Measurements from ENCODE around the gene AURKB.

AURKB gene

DNA sequence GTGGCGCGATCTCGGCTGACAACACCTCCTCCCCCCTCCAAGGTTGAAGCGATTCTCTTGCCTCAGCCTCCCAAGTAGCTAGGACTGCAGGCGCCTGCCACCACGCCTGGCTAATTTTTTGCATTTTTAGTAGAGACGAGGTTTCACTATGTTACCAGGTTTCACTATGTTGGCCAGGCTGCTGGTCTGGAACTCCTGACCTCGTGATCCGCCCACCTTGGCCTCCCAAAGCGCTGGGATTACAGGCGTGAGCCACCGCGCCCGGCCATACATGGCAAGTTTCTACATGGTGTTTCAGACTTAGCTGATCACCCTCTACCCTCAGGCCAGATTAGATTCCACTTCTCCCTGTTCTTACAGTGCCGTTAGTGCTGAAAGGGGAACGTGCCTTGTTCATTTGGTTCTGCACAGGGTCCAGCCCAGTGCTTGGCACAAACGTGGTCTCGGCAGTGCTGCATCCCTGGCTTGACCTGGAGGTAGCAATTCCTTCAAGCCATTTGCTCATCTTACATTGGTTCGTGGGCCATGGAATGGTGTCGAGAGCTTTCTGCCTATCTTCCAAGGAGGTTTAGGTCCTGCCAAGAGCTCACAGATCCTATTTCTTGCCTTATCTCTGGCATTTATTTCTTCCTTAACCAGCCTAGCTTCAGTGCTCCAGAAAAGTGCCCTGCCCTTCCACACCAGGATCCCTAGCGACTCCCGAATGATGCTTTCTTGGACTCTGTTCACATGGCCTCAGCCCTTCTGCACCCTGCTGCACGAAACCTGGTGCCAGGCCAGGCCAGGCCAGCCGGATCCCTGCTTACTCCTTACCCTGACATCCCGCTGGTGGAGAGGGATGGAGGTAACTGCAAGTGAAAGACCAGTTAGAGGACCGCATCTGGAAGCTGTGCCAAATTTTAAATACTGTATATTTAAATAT lies 14.8 kb upstream of the AURKB start:
- TF ChIP-seq, protein P1, sequence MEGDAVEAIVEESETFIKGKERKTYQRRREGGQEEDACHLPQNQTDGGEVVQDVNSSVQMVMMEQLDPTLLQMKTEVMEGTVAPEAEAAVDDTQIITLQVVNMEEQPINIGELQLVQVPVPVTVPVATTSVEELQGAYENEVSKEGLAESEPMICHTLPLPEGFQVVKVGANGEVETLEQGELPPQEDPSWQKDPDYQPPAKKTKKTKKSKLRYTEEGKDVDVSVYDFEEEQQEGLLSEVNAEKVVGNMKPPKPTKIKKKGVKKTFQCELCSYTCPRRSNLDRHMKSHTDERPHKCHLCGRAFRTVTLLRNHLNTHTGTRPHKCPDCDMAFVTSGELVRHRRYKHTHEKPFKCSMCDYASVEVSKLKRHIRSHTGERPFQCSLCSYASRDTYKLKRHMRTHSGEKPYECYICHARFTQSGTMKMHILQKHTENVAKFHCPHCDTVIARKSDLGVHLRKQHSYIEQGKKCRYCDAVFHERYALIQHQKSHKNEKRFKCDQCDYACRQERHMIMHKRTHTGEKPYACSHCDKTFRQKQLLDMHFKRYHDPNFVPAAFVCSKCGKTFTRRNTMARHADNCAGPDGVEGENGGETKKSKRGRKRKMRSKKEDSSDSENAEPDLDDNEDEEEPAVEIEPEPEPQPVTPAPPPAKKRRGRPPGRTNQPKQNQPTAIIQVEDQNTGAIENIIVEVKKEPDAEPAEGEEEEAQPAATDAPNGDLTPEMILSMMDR (IDR thresholded peaks at IDR 0.05; ENCODE audit: control insufficient read depth, extremely low read depth, insufficient read depth), result no peak
- no peak for DNase-seq (ENCODE audit: low read depth)
- H3K4me3 ChIP-seq (ENCODE audit: low read depth, low read length), result no peak overlapping the region

DNA sequence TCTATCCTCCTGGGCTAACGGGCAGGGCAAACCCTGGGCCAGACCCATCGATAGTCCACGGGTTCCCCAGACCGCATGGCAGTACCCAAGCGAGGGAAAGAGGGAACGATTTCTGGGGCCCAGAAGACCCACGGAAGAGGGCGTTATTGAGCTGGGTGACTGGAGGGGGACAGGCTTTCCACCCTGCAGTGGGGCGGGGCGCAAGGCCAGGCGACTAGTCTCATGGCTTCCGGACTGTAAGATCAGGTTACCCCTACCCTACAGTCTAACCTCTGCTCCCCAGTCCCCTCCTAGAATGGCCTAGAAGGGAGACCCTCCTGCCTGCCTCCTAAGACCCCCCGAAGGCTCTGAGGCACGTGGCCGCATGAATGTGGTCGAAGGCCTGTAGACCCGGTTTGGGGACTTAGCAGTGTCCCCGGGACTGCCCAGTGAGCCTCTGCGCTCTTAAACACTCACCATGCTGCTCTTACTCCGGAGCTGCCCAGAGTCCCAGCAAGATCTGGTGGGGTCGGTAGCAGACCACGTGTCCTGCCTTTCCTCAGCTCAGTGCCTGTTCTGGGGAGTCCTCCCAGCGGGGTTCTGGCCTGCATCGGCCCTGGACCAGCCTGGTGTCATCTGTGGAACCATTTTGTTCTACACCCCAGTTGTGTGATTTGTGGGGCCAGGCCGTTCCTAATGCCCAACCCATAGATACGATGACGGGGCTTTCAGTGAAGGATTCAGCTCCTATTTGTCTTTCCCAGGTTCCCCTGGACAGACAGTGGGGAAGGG lies 13.2 kb upstream of the AURKB start:
- TF ChIP-seq, protein P1 (IDR thresholded peaks at IDR 0.05; ENCODE audit: control insufficient read depth, extremely low read depth, insufficient read depth), result peak; percentile 44
- H3K4me3 ChIP-seq (ENCODE audit: low read depth, low read length), result peak overlapping the region; percentile 87

DNA sequence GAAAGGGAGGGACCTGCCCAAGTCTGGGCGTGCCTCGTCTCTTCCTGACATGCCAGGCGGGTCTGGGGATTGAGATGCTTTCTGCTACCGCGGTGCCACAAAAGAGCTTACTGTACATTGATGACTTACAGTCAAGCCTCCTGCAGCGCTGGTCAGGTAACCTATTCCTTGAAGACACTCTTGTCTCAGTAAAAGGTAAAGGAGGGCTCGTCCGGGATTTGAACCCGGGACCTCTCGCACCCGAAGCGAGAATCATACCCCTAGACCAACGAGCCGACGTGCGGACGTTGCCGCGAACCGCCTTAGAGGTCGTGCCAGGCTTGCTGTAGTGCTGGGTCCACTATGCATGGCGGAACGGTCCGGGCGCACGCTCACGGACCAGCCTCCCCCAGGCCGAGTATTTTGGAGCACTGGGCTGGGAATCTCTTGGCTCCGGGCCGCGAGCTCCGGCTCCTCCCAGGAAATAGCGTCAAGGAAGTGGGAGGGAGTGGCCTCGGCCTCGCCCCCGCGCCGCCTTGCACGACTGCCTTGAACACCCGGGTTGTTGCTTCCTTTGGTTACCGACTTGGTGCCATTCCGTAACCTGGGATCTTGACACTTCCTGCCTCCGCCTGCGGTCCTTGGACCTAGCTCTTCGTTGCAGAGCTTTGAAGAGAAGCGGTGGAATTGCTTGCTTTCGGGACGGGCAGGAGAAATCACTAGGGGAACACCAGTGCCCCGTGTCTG lies 12.4 kb upstream of the AURKB start:
- TF ChIP-seq, protein P1 (IDR thresholded peaks at IDR 0.05; ENCODE audit: control insufficient read depth, extremely low read depth, insufficient read depth), result no peak
- DNase-seq (ENCODE audit: low read depth), result peak; percentile 88
- H3K4me3 ChIP-seq (ENCODE audit: low read depth, low read length), result peak overlapping the region; percentile 87

More for the DNA sequence above, 13.2 kb upstream of the AURKB start:
- DNase-seq (ENCODE audit: low read depth), result no peak

DNA sequence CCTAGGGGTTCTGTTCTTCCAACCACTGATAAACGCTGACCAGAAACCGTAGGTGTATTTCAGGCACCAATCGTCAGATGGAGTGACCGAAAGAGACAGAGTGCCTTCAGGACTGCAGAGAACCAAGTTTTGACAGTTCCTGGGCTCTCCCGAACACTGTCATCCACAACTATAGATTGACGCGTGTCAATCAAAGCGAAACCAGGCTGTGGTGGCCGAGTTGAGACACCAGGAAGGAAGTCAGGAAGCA lies 11.9 kb upstream of the AURKB start:
- TF ChIP-seq, protein P1 (IDR thresholded peaks at IDR 0.05; ENCODE audit: control insufficient read depth, extremely low read depth, insufficient read depth), result no peak
- H3K4me3 ChIP-seq (ENCODE audit: low read depth, low read length), result peak overlapping the region; percentile 87
- no peak for DNase-seq (ENCODE audit: low read depth)

DNA sequence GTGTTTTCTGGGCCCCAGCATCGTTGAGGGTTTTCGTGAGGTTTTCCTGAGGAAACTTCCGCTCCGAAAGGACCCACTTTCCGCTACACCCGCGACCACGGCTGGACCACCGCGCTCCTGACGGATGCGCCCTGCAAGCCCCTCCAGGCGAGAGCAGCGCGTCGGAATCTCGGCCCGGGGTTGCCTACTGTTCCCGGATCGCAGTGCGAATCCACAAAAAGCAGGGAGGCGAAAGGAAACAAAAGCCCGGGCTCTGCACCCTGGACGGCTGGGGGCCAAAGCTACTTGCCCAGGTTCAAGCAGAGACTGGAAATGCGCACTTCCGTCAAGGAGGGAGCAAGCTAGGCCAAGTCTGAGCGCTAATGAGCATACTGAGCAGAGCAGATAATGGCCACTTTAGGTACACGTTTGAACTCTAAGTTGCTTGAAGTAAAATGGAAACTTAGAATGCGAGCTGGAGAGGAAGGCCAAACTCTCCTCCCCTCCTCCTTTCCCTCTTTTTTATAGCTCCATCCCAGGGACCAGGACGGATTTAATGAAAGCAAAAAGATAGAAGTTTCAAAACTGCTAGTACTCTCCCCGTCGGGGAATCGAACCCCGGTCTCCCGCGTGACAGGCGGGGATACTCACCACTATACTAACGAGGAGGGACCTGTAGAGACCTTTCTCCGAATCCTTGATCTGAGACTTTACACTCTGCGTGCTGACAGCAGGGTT lies 11.4 kb upstream of the AURKB start:
- peak overlapping the region; percentile 87 for H3K4me3 ChIP-seq (ENCODE audit: low read depth, low read length)
- DNase-seq (ENCODE audit: low read depth), result peak; percentile 67
- TF ChIP-seq, protein P1 (IDR thresholded peaks at IDR 0.05; ENCODE audit: control insufficient read depth, extremely low read depth, insufficient read depth), result no peak
